Measurements from ENCODE around the gene DNM1L.

Gene DNM1L

DNA sequence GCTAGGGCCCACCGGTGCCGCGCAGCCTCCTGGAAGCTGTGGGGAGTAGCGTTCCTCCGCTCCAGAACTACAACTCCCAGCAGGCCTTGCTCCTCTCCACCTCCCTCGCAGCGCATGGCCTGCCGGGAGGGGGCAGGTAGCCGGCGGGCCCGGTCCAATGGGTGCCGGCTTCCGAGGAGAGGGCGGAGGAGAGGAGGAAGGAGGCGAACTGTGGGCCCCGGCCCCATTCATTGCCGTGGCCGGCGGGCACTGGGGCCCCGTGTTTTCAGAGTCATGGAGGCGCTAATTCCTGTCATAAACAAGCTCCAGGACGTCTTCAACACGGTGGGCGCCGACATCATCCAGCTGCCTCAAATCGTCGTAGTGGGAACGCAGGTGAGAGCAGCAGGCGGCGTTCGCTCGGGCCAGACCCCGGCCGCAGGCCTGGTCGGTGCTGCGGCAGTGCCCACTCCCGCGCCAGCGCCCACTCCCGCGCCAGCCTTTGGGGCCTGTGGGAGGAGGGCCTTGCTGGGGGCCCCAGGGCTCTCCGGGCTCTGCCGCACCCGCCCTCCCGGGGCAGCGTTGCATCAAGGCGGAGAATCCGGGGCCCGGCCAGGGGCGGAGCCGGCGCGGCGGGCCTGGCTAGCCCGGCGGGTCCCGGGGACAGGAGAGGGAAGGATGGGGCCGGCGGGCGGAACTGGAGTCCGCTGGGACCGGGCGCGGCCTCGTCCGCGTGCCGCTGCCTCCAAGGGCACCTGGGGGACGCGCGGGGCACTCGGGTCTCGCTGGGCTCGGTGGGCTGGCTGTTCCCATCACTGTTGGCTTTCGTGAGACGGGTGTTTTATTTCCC, at the start of gene DNM1L:
TSS of gene DNM1L (plus strand) at position 211 of the 829 bp plus-strand sequence. CDS start at position 274, 63 bp downstream.
- peak; percentile 98 for DNase-seq (ENCODE audit: low spot score)

DNA sequence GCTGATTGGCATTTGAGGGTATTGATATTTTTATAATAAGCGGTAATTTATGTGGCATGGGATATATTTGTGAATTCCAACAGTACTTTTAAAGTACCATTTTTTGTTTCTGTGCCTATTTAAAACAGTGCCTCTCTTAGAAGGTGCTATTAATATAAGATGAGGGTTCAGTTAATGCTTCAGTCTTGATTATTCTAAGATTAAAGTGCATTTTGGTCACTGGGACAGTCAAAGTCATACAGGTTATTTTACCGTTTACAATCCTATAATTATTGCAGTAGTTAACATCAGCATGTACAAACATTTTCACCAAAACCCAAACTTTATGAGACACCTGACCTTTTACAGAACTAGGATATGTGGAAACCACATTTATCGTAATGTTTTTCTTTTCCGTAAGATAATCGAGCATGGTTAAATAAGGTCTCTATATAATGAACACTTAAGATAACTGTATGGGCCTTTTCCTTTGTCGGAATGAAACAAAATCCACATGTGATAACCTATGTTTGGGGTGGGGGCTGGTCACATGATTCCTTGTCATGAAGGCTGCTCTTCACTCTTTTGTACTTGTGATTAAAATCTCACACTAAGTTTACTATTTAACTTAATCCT, 37.7 kb upstream of the DNM1L start:
- DNase-seq (ENCODE audit: low spot score) = no peak

DNA sequence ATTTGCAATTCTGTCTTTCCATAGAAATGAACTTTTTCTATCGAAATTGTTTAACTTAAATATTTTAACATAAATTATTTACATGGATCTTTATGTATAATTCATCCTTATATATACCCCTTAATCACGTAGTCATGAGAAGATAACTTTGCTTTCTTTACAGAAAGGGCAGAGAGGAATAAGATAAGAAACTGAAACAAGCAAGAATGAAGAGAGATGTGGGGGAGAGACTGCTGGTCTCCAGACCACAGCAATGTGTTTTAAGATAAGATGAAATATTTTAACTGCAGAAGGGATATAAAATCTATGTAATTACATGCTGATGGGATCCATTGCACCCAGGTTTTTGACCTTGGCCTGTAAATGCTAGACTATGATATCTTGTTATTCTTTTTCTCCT, 34.7 kb upstream of the DNM1L start:
- no peak for DNase-seq (ENCODE audit: low spot score)

DNA sequence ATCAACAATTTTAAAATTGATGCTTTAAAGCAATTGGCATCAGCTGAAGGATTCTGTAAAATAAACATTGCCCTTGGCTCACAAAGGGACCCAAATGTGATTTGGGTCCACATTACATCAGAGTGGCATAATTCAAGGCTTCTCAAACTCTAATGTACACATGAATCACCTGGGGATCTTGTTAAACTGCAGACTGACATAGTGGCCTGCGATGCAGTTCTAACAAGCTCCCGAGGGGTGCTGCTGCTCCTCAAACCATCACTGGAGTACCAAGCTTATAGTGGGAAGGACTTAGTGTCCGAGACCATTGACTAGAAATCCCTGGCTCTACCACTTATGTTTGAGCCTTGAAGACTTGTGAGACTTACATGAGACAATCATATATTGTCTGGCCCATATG, 31.8 kb upstream of the DNM1L start:
- DNase-seq (ENCODE audit: low spot score) = no peak

DNA sequence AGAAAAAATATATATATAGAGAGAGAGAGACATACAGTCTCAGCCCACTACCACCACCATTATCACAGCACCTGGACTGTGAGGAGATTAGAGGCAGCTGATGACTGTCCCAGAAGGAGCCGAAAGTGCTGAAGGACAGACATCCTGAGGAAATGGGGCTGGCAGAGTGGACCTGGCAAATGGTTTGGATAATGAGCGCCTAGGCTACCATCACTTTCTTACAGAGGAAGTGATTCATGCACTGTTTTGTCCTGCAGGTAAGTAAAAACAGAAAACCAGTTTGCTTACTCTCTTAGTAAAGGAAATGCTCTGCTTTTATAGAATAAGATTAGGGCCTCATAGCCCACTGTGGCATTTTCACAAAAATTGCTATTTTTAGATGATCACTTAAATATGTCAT, 28.6 kb upstream of the DNM1L start:
- DNase-seq (ENCODE audit: low spot score) = no peak

DNA sequence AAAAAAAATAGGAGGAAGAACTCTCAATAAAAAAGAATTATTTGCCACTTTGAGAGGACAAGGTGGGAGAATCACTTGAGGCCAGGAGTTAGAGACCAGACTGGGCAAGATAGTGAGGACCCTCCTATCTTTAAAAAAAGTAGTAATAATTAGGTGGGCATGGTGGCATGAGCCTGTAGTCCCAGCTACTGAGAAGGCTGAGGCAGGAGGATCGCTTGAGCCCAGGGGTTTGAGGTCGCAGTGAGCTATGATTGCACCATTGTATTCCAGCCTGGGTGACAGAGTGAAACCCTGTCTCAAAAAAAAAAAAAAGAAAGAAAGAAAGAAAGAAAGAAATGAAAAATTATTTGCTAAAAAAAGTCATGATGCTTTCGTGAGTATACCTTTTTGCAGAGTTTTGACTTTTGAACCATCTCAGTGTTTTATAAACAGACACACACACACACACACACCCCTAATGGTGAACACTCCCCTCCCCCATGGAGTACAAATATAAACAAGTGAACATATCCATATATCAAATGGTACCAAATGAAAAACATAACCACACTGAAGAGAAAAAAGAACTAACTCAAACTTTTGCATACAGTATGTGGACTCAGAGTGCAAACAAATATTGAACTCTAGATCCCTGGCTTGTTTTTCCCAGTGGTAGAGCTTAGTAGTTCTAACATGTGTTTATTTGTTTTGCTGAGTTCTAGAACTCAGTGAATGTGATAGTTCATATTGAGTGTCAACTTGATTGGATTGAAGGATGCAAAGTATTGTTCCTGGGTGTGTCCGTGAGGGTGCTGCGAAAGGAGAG, 27.7 kb upstream of the DNM1L start:
- DNase-seq (ENCODE audit: low spot score) = no peak

DNA sequence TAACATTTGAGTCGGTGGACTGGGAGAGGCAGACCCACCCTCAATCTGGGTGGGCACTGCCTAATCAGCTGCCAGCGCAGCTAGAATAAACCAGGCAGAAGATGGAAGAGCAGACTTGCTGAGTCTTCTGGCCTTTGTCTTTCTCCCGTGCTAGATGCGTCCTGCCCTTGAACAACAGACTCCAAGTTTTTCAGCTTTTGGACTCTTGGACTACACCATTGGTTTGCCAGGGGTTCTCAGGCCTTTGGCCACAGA, 27.2 kb upstream of the DNM1L start:
- DNase-seq (ENCODE audit: low spot score) = no peak

DNA sequence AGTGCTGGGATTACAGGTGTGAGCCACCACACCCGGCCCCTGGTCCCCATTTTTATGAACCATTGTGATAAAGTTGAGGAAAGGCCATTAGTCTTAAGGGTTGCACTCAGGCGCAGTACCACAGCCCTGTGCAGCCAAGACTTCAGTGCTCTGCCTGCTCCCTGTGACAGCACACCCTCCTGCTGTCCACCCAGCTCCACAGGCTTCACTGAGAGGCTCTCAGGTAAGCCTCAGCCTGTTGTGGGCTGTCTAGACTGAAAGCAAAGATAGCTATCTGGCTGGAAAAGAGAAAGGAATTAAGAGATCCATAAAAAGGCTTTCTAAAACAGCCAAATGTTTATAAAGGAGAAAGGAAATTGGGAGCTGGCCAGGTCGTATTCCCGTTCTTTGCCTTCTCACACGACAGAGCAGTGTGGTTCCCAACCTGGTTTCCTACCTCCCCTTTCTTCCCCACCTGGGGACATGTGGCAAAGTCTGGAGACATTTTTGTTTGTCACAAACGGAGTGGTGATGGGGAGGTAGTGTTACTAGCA, 19.1 kb upstream of the DNM1L start:
- DNase-seq (ENCODE audit: low spot score) = no peak

DNA sequence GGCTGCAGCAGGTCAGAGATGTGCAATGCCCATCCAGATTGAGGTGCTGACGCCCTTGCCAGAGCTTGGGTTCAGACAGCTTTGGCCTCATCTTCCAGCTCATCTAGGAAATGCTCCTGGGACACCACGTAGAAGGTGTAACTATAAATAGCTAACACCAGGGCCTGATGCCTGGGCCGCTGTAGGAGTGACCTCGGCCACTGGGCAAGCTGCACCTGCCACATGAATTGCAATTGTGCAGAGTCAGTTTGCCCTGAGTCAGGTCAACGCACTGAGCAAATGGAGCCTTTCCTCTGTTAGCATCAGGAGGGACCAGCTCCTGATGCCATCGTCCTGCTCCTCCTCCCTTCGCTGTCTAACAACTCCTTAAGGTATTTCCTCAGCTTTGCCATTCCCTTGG, 17.4 kb upstream of the DNM1L start:
- DNase-seq (ENCODE audit: low spot score) = no peak

DNA sequence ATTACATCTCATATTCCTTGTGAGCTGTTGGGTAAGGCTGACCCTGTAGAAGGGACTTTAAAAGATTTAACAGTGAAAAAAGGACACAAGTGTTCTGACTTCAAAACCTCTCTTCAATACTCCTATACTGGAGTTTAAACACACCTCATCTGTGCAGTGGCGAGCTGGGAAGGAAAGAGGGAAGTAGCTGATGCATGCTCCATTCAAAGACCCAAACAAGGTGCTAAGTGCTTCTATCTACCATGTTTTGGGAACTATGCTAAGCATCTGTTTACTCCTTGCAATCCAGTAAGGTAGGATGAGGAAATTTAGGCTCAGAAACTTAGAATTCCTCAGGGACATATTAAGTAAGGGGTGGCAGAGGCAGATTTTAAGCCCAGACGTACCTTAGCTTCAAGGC, 16.4 kb upstream of the DNM1L start:
- no peak for DNase-seq (ENCODE audit: low spot score)

DNA sequence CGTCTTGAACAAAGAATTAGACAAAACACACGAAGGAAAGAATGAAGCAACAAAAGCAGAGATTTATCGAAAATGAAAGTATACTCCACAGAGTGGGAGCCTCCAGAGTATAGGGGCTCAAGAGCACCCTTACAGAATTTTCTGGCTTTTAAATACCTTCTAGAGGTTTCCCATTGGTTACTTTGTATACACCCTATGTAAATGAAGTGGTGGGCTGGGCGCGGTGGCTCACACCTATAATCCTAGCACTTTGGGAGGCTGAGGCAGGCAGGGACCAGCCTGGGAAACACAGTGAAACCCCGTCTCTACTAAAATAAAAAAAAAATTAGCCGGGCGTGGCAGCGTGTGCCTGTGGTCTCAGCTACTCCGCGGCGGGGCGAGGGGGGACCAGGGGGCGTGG, 13.1 kb upstream of the DNM1L start:
- no peak for DNase-seq (ENCODE audit: low spot score)

DNA sequence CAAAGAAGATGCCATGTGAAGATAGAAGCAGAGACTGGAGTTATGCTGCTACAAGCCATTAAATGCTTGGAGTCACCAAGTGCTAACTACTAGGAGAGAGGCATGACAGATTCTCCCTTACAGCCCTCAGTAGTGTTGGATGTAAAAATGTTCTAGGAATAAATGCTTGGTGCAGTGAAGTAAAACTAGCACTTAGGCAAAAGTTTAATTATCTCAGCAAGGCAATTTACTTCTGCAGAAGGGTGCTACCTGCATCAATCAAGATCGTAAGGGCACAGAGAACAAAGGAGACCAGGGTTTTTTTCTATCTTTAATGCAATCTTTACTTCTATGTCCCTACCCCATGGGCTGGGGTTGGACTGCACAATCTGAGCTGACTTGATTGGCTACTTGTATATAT, 9.5 kb upstream of the DNM1L start:
- DNase-seq (ENCODE audit: low spot score) = no peak

DNA sequence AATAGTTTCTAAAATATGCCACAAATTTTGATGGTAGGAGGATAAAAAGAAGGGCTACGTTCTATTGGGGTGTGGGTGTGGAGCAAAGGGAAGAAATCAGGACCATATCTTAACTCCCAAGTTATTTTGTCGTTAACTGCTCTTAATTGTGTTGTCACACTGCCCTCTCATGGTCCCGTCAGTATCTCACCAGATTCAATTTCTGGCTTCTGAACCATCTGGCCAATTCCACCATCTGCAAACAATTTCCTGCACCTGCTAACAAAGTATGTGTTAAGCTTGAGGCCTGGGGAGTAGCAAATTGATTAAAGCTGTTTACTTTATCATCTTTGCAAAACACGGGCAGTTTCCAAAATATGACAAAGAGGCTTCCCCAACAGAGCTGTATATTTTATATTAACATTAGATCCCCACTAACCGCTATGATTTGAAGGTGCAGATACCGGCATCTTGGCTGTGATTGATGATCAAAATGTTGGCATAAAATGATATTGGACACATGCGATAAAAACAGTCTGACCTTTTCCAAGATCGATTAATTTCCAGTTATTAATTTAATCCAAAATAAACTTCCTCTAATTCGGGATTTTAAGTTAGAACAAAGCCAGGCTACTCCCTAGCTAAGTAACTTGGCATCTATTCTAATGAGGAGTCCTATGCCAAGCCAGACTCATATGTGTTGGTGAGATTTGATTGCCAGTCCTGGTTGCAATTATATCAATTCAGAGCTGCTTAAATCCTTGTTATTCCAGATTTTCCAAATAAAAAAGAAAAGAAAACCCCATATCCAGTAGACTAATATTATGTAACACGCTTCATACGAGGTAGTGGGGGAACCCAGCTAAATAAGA, 6.9 kb upstream of the DNM1L start:
- DNase-seq (ENCODE audit: low spot score) = peak; percentile 87

DNA sequence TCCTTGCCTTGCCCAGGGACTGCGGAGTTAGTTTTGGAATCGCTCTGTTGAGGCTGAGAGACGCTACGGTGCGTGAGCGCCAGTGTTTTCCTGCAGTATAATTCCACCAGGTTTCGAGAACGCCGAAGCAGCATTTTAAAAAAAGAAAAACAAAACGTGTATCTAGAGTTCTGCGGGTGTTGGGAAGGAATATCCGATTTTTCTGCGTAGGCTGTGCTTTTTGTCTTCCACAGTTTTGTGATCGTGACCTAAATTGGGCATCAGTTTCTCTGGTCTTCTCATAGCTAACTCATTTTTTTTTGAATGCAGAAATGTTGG, 778 bp downstream of the DNM1L start:
- no peak for DNase-seq (ENCODE audit: low spot score)

DNA sequence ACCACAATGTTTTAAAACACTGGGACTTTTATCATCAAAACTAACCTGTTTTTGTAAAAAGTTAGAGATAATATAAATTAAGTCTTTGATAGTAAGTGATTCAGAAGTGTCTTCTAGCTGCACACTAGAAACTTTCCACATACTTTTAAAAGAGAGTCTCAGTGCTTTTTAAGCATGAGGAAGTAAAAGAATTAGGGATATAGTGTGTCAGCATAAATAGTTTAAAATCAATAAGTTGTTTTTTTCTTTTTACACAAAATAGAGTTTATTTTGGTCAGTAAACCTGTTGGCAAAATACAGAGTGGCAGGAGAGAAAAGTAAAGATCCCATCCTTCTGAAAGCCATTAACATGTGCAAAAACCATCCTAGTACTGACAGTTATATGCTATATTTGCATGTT, 1.7 kb downstream of the DNM1L start:
- DNase-seq (ENCODE audit: low spot score) = no peak

DNA sequence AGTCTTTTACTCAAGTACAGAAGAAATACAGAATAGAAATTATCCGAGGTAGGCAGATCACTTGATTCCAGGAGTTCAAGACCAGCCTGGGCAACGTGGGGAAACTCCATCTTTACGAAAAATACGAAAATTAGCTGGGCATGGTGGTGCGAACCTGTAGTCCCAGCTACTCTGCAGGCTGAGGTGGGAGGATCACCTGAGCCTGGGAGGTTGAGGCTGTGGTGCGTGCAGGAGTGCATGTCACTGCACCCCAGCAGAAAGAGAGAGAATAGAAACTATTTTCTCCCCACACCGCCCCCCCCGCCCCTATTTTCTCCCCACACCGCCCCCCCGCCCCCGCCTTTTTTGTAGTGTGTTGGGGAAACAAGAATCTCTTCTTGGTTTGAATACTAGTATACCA, 2.2 kb downstream of the DNM1L start:
- no peak for DNase-seq (ENCODE audit: low spot score)

DNA sequence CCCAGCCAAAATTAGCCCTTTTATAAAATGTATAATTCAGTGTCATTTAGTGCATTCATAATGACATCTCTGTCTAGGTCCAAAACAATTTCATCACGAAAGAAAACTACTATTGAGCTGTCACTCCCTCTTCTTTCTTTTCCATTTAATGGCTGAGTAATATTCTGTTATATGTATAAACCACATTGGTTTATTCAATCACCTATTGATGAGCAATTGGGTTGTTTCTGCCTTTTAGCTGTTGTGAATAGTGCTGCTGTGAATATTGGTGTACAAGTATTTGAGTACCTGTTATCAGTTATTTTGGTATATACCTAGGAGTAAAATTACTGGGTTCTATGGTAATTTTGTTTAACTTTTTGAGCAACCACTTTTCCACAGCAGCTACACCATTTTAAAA, 7.2 kb downstream of the DNM1L start:
- no peak for DNase-seq (ENCODE audit: low spot score)

DNA sequence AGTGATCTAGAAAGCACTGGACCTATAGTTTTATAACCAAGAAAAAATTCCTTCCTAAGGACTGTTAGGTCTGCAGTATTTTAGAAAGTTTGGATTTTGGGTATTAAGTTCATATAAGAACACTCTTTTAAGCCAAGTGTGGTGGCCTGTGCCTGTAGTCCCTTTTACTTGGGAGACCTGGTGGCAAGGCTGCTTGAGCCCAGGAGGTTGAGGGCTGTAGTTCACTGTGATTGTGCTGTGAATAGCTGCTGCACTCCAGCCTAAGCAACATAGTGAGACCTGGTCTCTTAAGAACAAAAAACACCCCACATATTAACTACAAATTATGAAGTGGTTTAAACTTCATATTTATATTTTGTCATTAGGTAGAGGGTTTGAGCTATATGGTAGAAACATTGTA, 9.7 kb downstream of the DNM1L start:
- DNase-seq (ENCODE audit: low spot score) = no peak

DNA sequence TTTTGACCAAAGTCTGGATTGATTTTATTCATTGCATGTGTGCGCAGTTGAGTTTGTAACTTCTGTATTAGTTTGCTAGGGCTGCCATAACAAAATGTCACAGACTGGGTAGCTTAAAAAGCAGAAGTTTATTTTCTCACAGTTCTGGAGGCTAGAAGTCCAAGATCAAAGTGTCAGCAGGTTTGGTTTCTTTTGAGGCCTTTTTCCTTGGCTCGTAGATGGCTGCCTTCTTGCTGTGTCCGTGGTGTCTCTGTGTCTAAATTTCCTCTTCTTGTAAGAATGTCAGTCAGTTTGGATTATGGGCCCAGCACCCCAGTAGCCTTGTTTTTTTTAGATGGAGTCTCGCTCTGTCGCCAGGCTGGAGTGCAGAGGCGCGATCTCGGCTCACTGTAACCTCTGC, 11.8 kb downstream of the DNM1L start:
- no peak for DNase-seq (ENCODE audit: low spot score)

DNA sequence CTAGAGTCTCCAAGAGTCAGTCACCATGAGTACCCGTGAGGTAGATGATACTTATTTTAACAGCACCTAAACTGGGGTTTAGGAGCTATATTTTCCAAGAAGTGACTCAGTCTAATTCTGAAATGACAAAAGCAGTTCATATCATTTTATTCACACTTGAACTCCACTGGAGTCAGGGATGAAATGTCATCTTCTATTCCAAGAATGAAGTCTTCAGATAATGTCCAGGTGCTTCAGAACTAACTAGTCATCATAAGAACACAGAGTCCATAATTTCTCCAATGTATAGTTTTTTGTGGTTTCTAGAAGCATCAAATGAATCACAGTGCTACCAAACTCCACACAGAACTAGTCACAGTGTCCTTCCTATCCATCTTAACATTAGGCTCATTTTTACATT, 13.3 kb downstream of the DNM1L start:
- DNase-seq (ENCODE audit: low spot score) = no peak

DNA sequence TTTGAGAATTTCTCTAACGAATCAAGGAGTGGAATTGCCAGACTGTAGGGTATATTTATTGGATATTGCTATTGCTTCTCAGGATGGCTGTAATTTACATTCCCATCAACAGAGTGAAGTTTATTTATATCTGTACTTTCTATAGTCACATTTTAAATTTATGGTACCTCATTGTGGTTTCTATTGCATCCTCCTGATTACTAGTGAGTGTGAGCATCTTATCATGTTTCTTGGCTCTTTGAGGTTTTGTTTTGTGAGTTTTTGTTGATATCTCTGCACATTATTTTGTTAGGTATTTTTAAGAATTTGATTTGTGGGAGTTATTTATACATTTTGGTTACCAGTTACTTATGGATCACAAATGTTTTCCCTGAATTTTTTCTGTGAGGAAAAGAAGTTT, 13.9 kb downstream of the DNM1L start:
- no peak for DNase-seq (ENCODE audit: low spot score)

DNA sequence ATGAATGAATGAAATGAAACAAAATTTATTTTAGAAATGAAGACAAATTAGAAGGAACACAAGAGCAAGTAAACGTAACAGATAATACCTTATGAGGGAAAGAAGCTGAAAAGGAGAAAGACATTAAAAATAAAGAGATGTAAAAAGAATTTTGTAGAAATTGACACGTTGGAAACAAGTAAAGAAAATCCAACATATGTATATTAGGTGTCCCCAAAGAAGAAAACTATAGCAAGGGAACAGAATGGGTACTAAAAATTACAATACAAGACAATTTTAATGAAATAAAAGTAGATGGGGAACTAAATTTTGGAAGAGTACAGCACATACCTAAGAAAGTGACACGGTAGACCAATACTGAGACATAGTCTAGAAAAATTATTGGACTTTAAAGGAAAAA, 16.7 kb downstream of the DNM1L start:
- DNase-seq (ENCODE audit: low spot score) = no peak

All from Ammon's horn (tissue), 1 donor.